Left ventricle myocardium inferior (tissue), 1 donor: ENCODE data around the gene CATSPERB. TPM values are rescaled to one million over a fixed set of nuclear protein-coding genes. Genes with fewer than 3 reads are reported as not detected.

Source experiments
- DNase-seq: peaks from one replicate; pipeline ENCODE4 v3.0.0-alpha.2; 2020
- H3K27ac ChIP-seq: fragments of 200-600 bp; replicated peaks from 2 replicates; pipeline ENCODE4 v1.8.0; 2021
- H3K27me3 ChIP-seq: fragments of 200-600 bp; 2 replicates; pipeline ENCODE4 v1.8.0; 2021; ENCODE audit warnings: low read depth
- H3K36me3 ChIP-seq: fragments of 200-600 bp; 2 replicates; pipeline ENCODE4 v1.8.0; 2021
- H3K4me1 ChIP-seq: fragments of 200-600 bp; 2 replicates; pipeline ENCODE4 v1.8.0; 2021
- H3K4me3 ChIP-seq: fragments of 200-600 bp; 2 replicates; pipeline ENCODE4 v1.8.0; 2021; ENCODE audit warnings: mild to moderate bottlenecking, moderate library complexity
- H3K9me3 ChIP-seq: fragments of 200-600 bp; replicated peaks from 2 replicates; pipeline ENCODE4 v1.8.0; 2021
- intact Hi-C: fragments of 100-400 bp; cut with micrococcal nuclease; formaldehyde crosslinking; loops from one replicate; pipeline ENCODE4 v1.11.0; 2022
- long read RNA-seq: library from polyadenylated mRNA; unstranded; transcript quantifications from one replicate; pipeline ENCODE4 v2.0.0, GENCODE V29; 2021
- total RNA-seq: library from RNA; stranded (reverse); fragmentation: NEBNext Ultra II Directional; extraction: Animal tissue kit (Norgen Biotek cat#: 25700); gene quantifications from one replicate; pipeline ENCODE4 v1.2.1, GENCODE V29; 2021
- TF ChIP-seq, protein P1 (sequence below): fragments of 200-600 bp; IDR thresholded peaks from 2 replicates; pipeline ENCODE4 v1.8.0; 2021; ENCODE audit warnings: antibody characterized with exemption, mild to moderate bottlenecking, borderline replicate concordance
- donor health status: DM: no; HTN: yes; CAD: no; lungs with severe emphysema.

CATSPERB gene, protein sequence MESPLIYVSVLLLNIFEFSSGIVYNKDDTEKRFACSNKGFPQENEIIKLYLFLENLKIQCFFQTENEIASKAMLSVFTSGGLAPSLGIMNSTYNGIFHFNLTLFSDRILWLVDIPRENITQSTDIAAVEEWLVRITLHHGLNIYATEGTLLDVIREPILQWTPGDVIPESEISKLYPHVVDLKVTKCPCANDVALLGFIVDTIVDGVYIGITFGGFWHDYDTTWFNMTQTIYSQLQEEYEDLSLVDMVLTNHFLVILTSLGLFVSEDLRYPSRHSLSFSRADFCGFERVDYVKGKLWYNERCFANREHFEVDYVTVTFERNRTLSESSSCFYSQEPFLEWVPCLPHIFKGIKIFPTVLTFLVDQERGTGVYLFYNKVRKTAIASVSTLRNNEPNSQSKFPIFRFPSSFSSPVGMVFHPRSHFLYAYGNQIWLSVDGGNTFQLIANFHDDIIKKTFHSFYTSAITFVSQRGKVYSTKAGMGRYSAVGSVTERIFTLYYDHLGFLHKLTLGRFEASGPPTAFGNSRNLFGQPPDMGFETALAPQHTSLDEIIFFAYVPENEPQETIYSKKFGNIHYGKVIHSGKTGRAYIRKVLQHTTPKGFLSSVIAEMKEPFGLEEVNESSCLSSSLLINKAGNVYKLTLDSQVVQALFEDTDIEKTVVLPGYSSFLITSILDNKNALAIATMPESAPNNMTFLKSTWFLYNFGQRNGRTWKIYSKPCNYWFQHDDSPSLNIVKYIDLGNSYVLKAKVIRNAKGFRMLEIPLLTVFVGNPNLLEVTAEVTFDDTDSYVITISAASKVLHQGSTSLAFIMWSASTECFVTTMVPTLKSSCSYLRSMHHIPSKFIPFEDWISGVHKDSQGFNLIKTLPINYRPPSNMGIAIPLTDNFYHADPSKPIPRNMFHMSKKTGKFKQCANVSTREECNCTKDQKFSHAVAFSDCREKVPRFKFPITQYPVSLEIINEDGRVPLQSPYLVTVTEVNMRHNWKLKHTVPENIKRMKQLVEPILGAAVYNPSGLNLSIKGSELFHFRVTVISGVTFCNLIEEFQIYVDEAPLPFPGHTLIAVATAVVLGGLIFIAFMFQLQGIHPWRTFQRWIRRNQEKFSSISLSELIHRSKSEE
- 0.99 TPM for total RNA-seq
- long read RNA-seq = 0 reads

DNA sequence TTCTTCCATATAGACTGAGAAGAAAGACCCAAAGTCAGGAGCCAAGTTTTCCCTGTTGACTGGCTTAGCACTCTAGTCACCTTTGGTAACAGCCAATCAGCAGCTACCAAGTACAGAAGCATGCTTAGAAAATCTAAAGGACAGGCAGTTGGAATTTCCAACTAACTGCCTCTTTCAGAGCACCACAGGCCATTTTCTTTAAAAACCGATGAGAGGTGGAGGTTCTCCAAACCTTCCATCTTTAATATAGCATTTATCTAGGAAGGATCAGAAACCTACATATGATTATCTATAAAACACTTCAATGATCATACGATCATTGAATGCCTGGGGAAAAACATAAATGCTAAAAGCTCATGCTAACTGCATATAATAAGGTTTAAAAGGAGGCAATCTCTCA lies at the start of gene CATSPERB:
TSS of gene CATSPERB (minus strand) at position 101 of the 400 bp plus-strand sequence. CDS start 2,607 bp downstream, outside the sequence.
- Histone ChIP-seq H3K9me3 (no peaks in the 10 kb centered on the region), H3K27ac (no peak within 1 kb of the TSS), H3K4me3 (no peak within 1 kb of the TSS), H3K27me3 (no peaks in the 10 kb centered on the region), H3K4me1 (no peaks in the 10 kb centered on the region), H3K36me3 (no peaks in the 10 kb centered on the region)
- TF ChIP-seq, protein P1, sequence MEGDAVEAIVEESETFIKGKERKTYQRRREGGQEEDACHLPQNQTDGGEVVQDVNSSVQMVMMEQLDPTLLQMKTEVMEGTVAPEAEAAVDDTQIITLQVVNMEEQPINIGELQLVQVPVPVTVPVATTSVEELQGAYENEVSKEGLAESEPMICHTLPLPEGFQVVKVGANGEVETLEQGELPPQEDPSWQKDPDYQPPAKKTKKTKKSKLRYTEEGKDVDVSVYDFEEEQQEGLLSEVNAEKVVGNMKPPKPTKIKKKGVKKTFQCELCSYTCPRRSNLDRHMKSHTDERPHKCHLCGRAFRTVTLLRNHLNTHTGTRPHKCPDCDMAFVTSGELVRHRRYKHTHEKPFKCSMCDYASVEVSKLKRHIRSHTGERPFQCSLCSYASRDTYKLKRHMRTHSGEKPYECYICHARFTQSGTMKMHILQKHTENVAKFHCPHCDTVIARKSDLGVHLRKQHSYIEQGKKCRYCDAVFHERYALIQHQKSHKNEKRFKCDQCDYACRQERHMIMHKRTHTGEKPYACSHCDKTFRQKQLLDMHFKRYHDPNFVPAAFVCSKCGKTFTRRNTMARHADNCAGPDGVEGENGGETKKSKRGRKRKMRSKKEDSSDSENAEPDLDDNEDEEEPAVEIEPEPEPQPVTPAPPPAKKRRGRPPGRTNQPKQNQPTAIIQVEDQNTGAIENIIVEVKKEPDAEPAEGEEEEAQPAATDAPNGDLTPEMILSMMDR = no peak
- DNase-seq = no peak
- intact Hi-C loops = no loop called here

DNA sequence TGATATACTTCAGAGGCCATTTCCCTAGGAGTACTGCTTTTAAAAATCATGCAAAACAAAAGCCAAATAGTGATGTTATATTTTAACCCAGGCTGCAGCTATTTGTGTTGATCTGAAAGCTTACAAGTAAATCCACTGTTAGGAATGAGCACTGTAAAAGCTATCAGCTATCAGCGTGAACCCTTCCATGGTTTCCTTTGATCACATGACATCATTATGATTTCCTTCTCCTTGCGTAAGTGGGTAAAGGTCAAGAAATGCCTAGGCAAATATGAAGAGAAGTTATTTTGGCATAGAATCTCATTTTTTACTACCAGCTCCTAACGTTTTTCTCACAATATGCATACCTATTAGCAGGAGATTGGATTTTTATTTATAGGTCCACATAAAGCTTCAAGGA lies 48.6 kb upstream of the CATSPERB start:
- H3K4me1 ChIP-seq = no peaks in the 10 kb centered on the region
- no peaks in the 10 kb centered on the region for H3K27me3 ChIP-seq
- H3K36me3 ChIP-seq = no peaks in the 10 kb centered on the region
- H3K27ac ChIP-seq = no peak overlapping the region
- DNase-seq = no peak
- H3K9me3 ChIP-seq = no peaks in the 10 kb centered on the region
- intact Hi-C loops = no loop called here
- TF ChIP-seq, protein P1 = no peak
- no peak overlapping the region for H3K4me3 ChIP-seq

DNA sequence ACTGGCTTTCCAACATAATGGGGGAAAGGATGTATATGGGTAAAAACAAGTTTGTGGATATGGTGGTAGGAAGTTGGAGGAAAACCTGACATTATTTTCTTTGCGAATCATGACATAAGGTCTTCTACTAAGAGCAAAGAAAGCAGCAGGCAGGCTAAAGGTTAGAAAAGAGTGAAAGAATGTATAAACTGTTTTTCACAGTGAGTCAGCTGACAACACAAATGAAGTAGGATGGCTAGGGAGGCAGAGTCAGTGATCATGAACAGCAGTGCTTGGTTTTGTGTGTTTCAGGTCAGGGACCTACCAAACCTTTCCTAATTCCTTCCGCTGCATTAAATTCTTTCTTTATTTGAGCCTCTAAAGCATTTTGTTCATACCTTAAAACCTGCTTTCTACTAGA lies 46.3 kb upstream of the CATSPERB start:
- intact Hi-C loops = no loop called here
- TF ChIP-seq, protein P1 = no peak
- H3K36me3 ChIP-seq = no peaks in the 10 kb centered on the region
- no peaks in the 10 kb centered on the region for H3K4me1 ChIP-seq
- H3K27me3 ChIP-seq = no peaks in the 10 kb centered on the region
- DNase-seq = no peak
- H3K9me3 ChIP-seq = no peaks in the 10 kb centered on the region
- H3K27ac ChIP-seq = no peak overlapping the region
- H3K4me3 ChIP-seq = no peak overlapping the region

DNA sequence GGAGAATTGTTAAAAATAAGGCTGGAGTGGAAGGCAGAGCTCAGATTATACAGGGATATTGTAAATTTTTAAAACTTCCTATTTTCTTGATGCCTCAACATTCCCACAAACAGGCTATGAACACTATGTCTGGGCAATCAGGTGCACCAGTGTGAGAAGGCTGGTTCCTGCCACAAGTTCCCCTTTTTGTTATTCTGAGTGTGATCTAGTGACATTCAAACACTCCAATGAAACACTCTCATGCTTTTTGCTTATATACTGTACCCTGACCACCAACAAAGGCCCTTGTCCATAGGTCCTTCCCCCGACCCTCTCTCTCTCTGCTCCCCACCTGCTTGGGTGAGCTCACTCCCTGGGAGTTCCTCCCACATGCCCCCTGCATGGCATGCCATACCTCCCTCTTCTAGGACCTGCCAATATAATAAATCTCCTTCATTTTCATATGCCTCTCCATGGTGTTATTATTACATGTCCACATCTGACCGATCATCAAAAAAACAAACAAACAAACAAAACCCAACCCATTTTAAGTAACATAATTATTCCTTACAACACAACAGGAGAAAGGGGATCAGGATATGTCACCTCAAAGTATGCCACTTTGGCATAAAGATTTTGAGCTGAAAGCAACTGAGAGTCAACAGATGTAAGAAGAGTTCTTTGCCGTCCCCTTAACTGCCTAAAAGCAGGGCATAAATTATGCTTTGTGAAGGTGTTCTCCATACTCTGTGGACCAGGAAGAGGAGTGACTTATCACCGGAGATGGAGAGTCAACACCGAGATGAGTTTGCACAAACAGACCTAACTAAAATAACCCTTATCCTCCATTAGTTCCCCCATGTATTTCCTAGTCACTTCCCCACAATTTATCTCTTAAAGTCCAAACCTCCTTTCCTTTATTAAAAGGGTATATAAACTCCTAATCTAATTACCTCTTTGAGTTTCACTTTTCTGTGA lies 42.5 kb upstream of the CATSPERB start:
- Histone ChIP-seq H3K9me3 (no peaks in the 10 kb centered on the region), H3K4me1 (no peaks in the 10 kb centered on the region), H3K4me3 (no peak overlapping the region), H3K27ac (no peak overlapping the region), H3K27me3 (no peaks in the 10 kb centered on the region), H3K36me3 (no peaks in the 10 kb centered on the region)
- intact Hi-C loops = no loop called here
- TF ChIP-seq, protein P1 = no peak
- DNase-seq = no peak
